HG02798 (cell line): ENCODE data around the gene TJP1.
"Not testable (repeated sequence)": the region's sequence is repeated elsewhere in the genome, so short reads cannot be mapped to it uniquely, and the experiment has no call there.

Source experiments
- ATAC-seq: cut with Tn5 transposase; IDR thresholded peaks from one replicate; pipeline ENCODE4 v1.9.1; 2021; ENCODE audit warnings: mild to moderate bottlenecking; ENCODE audit not compliant: unreplicated experiment, poor library complexity

TJP1 gene

GRCh38 chr15:29802411-29802810 lies 19.9 kb downstream of the TJP1 start:
- ATAC-seq, result no peak

DNA sequence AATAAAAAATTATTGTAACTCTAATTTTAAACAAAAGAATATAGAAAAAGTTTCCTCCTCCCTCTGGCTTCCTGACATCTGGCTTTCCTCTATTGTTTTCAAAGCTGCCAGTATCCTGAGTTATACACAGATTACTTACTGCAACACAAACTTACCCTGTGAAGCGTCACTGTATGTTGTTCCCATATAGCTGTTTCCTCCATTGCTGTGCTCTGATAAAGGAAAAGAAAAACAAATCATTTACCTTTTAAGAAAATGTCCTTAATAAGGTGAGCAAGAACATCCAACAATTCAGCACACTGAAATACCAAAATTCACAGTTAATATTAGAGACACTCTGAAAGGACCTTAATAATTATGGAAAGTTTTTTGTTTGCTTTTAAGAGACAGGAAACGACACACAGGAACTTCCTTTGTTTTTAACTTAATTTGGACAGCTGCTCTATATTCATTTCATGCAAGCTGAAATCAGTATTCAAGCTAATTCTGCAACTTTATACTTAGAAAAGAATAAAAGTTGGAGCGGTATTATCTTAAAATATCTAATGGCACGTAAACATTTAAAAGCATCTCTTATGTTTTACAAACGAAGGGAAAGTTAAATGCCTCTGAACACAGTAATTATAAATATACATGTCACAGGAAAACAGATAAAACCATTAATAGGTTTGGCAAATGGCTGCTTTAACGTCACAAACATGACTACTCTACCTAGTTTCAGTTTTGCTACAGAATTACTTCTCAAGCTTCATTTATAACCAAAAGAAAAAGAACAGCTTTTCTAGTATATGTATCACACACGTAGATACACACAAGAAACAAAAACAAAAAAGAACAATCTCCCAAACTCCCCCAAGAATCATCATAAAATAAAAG lies 21.5 kb downstream of the TJP1 start:
- ATAC-seq, result no peak

DNA sequence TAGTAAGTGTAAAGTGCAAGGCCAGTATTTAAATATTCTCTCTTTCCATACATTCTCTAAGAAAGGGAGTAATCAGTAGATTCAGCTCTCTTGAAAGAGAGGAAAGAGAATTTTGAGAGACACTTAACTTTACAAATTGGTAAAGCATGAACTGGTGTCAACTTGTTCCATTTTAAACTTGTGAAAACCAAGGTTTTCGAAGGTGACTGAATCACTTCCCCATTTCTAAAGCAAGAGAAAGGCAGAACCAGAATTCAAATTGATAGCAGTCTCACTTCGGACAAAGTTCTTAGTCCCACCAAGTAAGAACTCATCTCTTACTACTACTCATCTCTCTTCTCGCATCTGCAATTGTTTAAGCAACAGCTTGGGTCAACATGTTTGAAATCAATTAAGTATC lies 22.4 kb downstream of the TJP1 start:
- ATAC-seq, result no peak

DNA sequence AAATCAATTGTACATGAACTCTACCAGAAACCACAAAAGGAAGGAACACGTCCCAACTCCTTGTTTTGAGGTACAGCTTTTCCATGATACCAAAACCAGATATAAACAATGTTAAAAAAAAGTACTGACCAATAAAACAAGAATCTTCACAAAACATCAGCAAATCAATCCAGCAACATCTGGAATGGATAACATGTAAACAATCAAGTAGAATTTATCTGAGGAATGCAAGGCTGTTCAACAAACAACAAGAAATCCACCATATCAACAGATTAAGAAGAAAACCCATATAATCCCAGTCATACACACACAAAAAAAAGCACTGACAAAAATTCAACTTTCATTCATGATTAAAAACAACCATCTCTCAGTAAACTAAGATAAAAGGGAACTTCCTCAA lies 26.7 kb downstream of the TJP1 start:
- ATAC-seq, result no peak

- no peak for ATAC-seq
These were observed 29.7 kb downstream of the TJP1 start for GRCh38 chr15:29792426-29793159.

- ATAC-seq, result no peak
These were observed 31.7 kb downstream of the TJP1 start for GRCh38 chr15:29790607-29791006.

DNA sequence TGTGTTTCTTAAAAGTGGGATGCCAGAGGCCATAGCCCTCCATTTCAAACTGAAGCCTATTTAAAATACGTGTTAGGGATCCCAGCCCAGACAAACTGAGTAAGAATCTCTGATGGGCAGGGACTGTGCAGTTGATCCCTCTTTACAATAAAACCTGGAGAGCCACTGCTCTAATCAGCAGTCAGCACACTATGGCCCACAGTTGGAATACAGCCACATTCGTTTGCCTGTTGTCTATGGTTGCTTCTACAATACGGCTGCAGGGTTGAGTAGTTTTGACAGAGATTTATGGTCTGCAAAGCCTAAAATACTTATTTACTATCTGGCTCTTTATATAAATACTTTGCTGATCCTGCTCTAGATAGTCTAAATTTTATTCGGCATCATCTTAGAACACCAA lies 32.4 kb downstream of the TJP1 start:
- no peak for ATAC-seq

- no peak for ATAC-seq
These were observed 33.7 kb downstream of the TJP1 start for GRCh38 chr15:29788433-29789034.

DNA sequence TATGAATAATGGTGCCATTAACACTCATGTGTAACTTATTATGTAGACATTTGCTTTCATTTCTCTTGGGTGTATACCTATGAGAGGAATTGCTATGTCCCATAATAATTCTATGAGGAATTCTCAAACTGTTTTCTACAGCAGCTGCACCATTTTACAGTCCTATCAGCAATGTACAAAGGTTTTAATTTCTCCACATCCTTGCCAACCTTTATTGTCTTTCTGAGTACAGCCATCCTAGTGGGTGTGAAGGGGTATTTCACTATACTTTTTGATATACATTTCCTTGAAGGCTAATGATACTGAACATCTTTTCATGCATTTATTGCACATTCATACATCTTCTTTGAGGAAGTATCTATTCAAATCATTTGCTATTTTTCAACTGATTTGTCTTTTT lies 34.5 kb downstream of the TJP1 start:
- ATAC-seq, result no peak

DNA sequence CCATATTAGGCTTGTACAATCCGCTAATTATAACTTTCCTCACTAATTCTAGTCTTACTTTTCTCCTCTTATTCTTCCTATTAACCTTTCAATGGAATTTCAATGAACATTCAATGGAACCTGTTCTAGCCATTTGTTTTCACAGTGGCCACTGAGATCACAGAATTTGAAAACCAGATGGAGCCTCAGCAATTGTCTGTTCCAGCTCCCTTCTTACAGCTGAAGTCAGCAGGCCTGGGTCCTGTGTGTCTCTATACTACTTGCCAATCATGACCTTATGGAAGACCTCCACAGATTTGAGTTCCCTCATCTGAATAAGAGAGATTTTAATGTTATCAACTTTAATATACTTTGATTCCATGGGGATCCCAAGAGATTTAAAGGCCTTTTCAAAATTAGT lies 36.6 kb downstream of the TJP1 start:
- ATAC-seq, result no peak

- ATAC-seq, result no peak
These were observed 37.1 kb downstream of the TJP1 start for GRCh38 chr15:29785136-29785535.

- no peak for ATAC-seq
These were observed 37.9 kb downstream of the TJP1 start for GRCh38 chr15:29784413-29784812.

- not testable (repeated sequence) for ATAC-seq
These were observed 39.5 kb downstream of the TJP1 start for GRCh38 chr15:29782816-29783215.

GRCh38 chr15:29778382-29778781 lies 43.9 kb downstream of the TJP1 start:
- no peak for ATAC-seq

DNA sequence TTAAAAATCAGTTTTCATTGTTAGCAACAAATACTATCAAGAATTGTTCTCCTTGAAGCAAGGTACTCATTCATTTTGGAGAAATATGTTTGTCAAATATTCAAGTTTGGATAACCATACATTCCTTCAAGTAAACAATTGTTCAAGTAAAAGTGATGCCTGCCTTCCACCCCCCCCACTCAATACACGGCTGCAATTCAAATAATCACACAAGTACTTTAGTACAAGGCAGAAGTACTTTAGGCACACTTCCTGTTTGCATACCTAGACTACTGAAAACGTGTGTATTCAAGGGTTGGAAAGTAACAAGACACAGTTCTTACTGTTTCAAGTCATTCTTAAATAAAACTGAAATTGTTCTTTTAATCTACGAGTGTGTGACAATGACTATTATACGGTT lies 45.4 kb downstream of the TJP1 start:
- ATAC-seq, result no peak

- no peak for ATAC-seq
These were observed 47.4 kb downstream of the TJP1 start for GRCh38 chr15:29774900-29775299.

DNA sequence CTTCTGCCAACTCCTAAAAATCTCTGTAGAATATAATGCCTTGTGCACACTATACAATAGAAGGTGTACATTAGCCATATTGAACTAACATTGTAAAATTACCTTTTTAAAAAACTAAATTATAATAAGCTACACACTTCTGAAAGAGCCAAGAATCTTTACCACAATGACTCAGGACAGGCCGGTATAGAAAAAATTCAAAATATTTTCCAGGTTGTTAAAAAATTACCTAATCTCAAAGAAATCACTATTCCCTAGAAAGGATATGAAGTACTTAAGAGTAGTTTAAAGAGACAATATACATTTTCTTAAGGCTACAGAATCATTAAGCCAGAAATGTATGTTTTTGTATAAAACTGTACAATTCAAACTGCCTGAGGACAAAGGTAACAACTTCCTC lies 48.5 kb downstream of the TJP1 start:
- no peak for ATAC-seq

- ATAC-seq, result no peak
These were observed 49.3 kb downstream of the TJP1 start for GRCh38 chr15:29773000-29773399.

DNA sequence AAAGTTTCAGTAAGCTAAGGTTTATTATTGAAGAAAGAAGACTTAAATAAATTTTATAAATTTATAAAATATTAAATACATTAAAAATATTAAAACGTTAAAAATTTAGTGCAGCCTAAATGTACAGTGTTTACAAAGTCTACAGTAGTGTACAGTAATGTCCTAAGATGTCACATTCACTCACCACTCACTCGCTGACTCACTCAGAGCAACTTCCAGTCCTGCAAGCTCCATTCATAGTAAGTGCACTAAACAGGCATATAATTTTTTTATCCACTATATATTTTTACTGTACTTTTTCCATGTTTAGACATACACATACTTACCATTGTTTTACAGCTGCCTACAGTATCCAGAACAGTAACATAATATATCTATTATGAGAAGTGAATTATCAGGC lies 51.5 kb downstream of the TJP1 start:
- no peak for ATAC-seq

DNA sequence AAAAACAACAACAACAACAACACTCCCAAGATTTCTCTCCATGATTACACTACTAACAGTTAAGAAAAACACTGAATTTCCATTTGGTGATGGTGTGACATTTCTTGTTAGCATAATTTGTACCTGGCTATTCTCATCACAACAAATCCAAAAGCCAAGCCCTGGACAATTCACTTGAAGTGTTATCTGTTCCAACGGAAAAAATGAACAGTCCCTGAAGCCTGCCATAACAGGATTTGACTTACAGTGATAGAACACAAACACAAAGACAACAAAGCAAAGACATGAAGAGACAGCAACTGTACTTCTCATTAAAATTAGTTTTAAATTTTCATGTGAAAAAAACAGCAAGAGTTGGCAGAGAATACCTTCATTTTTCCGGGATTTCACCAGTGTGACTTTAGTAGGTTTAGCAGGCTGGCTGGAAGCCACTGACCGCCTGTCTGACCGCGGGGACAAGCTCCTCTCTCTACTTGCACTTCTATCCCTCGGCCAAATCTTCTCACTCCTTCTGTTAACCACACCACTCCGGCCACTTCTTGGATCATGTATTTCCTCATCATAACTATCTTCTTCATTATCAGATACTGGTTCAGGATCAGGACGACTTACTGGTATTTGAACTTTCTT lies 56.3 kb downstream of the TJP1 start:
- ATAC-seq, result no peak
